Gastrocnemius medialis (tissue), 4 donors: Measurements from ENCODE around the gene PTMA. TPM values are rescaled to one million over a fixed set of nuclear protein-coding genes. Genes with fewer than 3 reads are reported as not detected.

Experiments used
- ATAC-seq, 2 donors: fragments of 150-250 bp; one replicate each; pipeline ENCODE4 v1.9.1; 2016
- DNase-seq, 2 donors: peaks; one replicate each; pipeline ENCODE4 v3.0.0-alpha.2; 2019
- H3K27ac ChIP-seq, 4 donors: fragments of 200-600 bp; sonication (generic); 1 replicate in 1 of 4; 2 replicates in 3 of 4; pipeline ENCODE4 v1.5.1; 2016 to 2018; ENCODE audit warnings: mild to moderate bottlenecking in 2 of 4, moderate library complexity in 1 of 4
- H3K27me3 ChIP-seq, 3 donors: fragments of 200-600 bp; sonication (generic) in 2 of 3; 1 replicate in 1 of 3; 2 replicates in 2 of 3; pipeline versions ENCODE4 v1.5.1 to v1.6.0; 2016 to 2019; ENCODE audit warnings: mild to moderate bottlenecking in 1 of 3, moderate library complexity in 1 of 3
- H3K36me3 ChIP-seq, 2 donors: fragments of 200-600 bp; sonication (generic) in 1 of 2; one replicate each; pipeline ENCODE4 v1.5.1; 2017 to 2018
- H3K4me1 ChIP-seq, 2 donors: fragments of 200-600 bp; sonication (generic) in 1 of 2; one replicate each; pipeline ENCODE4 v1.5.1; 2016 to 2017; ENCODE audit warnings: mild to moderate bottlenecking in 2 of 2
- H3K4me3 ChIP-seq, 4 donors: fragments of 200-600 bp; sonication (generic) in 3 of 4; 1 replicate in 1 of 4; 2 replicates in 3 of 4; pipeline ENCODE4 v1.5.1; 2016 to 2019; ENCODE audit warnings: mild to moderate bottlenecking in 2 of 4
- H3K9me3 ChIP-seq, 3 donors: fragments of 200-600 bp; sonication (generic) in 2 of 3; 1 replicate in 1 of 3; 2 replicates in 2 of 3; pipeline ENCODE4 v1.5.1; 2016 to 2019
- CTCF ChIP-seq, 5 experiments: fragments of 450-650 bp in 3 of 5; fragments of 200-600 bp in 2 of 5; sonication (generic) in 2 of 5; IDR thresholded peaks in 4 of 5; conservative IDR thresholded peaks in 1 of 5; 1 replicate in 4 of 5; 2 replicates in 1 of 5; pipeline ENCODE4 v1.5.1; 2016 to 2019; ENCODE audit warnings: antibody characterized with exemption in 5 of 5, mild to moderate bottlenecking in 3 of 5, moderate library complexity in 3 of 5
- POLR2A ChIP-seq, 2 donors: fragments of 450-650 bp; IDR thresholded peaks; one replicate each; pipeline ENCODE4 v1.6.1; 2017; ENCODE audit warnings: antibody characterized with exemption in 2 of 2, mild to moderate bottlenecking in 2 of 2, moderate library complexity in 2 of 2
- in situ Hi-C, 4 donors: fragments of 200-750 bp; cut with MboI; loops; one replicate each; pipeline versions ENCODE4 v1.15.0 to v1.8.0; 2017; ENCODE audit warnings: low sequenced_read_pairs in 4 of 4
- intact Hi-C: fragments of 100-400 bp; cut with DNase I; formaldehyde crosslinking; loops from one replicate; pipeline ENCODE4 v1.15.1; 2023; ENCODE audit warnings: low total_unique reads
- total RNA-seq, 4 donors: library from RNA; depleted of rRNA; stranded (reverse); fragments of >200 nt; gene quantifications; one replicate each; pipeline versions ENCODE4 v1.1.0 to v1.2.3, GENCODE V29; 2016

The PTMA gene
- total RNA-seq, 4 donors from 2014 or later, result 121 to 177 (median 174) TPM

DNA sequence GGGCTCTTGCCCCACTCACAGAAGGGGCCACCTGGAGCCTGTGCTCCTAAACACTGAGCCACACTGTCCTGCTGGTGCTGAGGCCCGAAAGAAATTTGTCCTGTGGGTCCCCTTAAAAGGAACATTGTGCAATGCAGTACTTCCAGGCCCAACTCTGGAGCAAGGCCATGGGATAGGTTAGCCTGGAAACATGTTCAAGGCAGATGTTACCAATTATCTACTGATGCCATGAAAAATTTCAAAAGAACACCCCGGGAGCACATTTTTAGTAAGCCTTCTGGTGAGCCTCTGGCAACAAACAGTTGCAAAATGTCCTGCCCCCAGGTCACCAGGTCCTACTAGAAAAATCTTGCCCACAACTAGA lies 12.3 kb upstream of the PTMA start:
- peak; percentile 55 to 79 for DNase-seq
- peak; percentile 80 to 82 for ATAC-seq

DNA sequence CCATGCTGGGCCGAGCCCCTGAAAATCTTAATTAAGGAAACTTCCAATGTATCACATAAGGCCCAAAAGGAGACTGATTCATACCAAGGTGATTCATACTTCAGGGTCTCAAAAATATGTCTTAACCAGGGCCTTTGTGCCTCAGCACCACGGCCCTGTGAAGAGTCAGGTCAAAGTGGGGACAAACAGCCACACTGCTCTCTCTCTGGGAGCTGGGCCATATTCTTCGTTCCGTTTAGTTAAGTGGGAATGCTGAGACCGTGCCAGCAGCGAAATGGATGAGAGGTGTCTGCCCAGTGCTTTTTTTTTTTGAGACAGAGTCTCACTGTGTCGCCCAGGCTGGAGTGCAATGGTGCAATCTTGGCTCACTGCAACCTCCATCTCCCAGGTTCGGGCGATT lies 9.3 kb upstream of the PTMA start:
- intact Hi-C loops, result no loop called here
- H3K27ac ChIP-seq, result no peak overlapping the region
- in situ Hi-C loops, result no loop called here

More for the DNA sequence above, 12.3 kb upstream of the PTMA start:
- in situ Hi-C loops, result no loop called here
- Histone ChIP-seq H3K36me3 (no peaks in the 10 kb centered on the region), H3K9me3 (no peaks in the 10 kb centered on the region), H3K27ac (peak overlapping the region; percentile 48 to 71 (median 58)), H3K4me3 (no peak overlapping the region), H3K27me3 (no peaks in the 10 kb centered on the region), H3K4me1 (no peaks in the 10 kb centered on the region)
- intact Hi-C loops, result no loop called here
- TF ChIP-seq CTCF (IDR thresholded peaks at IDR 0.05 in 4 of 5, conservative IDR thresholded peaks at IDR 0.05 in 1 of 5) (no peak), POLR2A (IDR thresholded peaks at IDR 0.05) (peak in 1 of 2 donors; percentile 5)

GRCh38 chr2:231701456-231702373 lies 6.6 kb upstream of the PTMA start:
- intact Hi-C loops, result loop anchor here (10.0 kb wide), 1 partner anchor 1723 kb away; no protein-coding TSS in a partner anchor
- ATAC-seq (peak in 1 of 2 donors; percentile 16), DNase-seq (peak in 1 of 2 donors; percentile 77)
- Histone ChIP-seq H3K27ac (peak overlapping the region in 1 of 4 donors; percentile 57), H3K4me1 (peaks cover 16 to 17% of the 10 kb centered on the region in 2 donors), H3K9me3 (no peaks in the 10 kb centered on the region), H3K36me3 (no peaks in the 10 kb centered on the region), H3K4me3 (no peak overlapping the region), H3K27me3 (no peaks in the 10 kb centered on the region)
- in situ Hi-C loops, result no loop called here
- no peak for TF ChIP-seq CTCF (IDR thresholded peaks at IDR 0.05 in 4 of 5, conservative IDR thresholded peaks at IDR 0.05 in 1 of 5)

More for the DNA sequence above, 9.3 kb upstream of the PTMA start:
- DNase-seq (peak in 1 of 2 donors; percentile 43), ATAC-seq (peak; percentile 24 to 37)
- Histone ChIP-seq H3K4me1 (peaks cover 6 to 8% of the 10 kb centered on the region in 2 donors), H3K27me3 (no peaks in the 10 kb centered on the region), H3K9me3 (no peaks in the 10 kb centered on the region), H3K36me3 (no peaks in the 10 kb centered on the region), H3K4me3 (no peak overlapping the region)
- TF ChIP-seq POLR2A (IDR thresholded peaks at IDR 0.05) (no peak), CTCF (IDR thresholded peaks at IDR 0.05 in 4 of 5, conservative IDR thresholded peaks at IDR 0.05 in 1 of 5) (no peak)

DNA sequence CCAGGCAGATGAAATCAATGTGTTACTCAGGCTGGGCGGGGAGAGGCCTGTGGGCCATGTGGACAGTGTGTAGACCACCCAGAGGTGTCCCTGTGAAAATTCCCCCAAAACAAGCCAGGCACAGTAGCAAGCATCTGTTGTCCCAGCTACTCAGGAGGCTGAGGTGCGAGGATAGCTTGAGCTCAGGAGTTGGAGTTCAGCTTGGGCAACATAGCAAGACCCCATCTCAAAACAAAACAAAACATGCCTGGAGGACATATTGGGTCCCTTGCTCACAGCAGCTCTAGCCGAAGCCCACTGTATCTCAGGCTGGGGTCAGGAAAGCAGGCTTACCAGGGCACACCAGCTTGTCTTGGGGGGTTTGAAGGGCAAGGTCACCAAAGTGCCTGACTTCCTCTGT lies 4.3 kb upstream of the PTMA start:
- Histone ChIP-seq H3K4me3 (no peak overlapping the region), H3K36me3 (no peaks in the 10 kb centered on the region), H3K27me3 (no peaks in the 10 kb centered on the region), H3K4me1 (peaks cover 16 to 17% of the 10 kb centered on the region in 2 donors), H3K9me3 (no peaks in the 10 kb centered on the region), H3K27ac (no peak overlapping the region)
- no peak for TF ChIP-seq POLR2A (IDR thresholded peaks at IDR 0.05)
- TF ChIP-seq CTCF (IDR thresholded peaks at IDR 0.05 in 4 of 5, conservative IDR thresholded peaks at IDR 0.05 in 1 of 5), result no peak
- no peak for ATAC-seq
- no peak for DNase-seq
- intact Hi-C loops (loop anchor here (10.0 kb wide), 1 partner anchor 1721 kb away; no protein-coding TSS in a partner anchor), in situ Hi-C loops (no loop called here)
